ENCODE data around the gene DPPA4.
"Not testable (repeated sequence)": the region's sequence is repeated elsewhere in the genome, so short reads cannot be mapped to it uniquely, and the experiment has no call there.

The DPPA4 gene, protein sequence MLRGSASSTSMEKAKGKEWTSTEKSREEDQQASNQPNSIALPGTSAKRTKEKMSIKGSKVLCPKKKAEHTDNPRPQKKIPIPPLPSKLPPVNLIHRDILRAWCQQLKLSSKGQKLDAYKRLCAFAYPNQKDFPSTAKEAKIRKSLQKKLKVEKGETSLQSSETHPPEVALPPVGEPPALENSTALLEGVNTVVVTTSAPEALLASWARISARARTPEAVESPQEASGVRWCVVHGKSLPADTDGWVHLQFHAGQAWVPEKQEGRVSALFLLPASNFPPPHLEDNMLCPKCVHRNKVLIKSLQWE

GRCh38 chr3:109337393-109337792 is at the start of gene DPPA4:
DPPA4 (minus strand) TSS chr3:109337546; CDS start chr3:109337517, 29 bp downstream.
- no peak for DNase-seq

DNA sequence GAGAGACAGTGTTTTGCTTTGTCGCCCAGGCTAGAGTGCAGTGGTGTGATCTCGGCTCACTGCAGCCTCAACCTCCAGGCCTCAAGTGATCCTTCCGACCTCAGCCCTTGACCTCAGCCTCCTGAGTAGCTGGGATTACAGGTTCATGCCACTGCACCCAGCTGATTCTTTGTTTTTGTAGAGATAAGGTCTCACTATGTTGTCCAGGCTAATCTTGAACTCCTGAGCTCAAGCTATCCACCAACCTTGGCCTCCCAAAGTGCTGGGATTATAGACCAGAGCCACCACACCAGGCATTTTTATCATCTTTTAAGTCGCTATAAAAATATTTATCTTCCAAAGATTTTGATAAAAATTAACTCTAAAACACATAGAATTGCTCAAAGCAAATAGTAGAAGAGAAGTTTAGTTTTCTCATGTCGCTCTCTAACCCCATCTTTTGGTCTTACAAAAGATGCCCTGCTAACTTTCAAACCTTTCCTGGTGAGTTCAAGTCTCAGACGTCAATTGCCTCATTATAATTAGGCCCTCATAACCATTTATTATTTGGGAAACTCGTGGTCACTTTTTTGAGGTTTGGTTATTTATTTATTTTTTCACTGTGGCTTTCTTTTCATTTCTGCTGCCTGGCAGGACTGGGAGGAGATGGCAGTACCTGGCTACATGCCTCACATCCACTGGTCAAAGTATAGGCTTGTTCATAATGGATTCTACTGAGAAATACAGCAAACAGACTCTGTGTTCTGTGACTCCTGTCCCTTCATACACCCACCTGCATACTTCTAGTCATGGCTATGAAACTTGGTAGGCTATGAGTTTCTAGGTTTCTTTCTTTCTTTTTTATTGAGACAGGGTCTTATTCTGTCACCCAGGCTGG is 48.3 kb upstream of the DPPA4 start:
- DNase-seq, result no peak

DNA sequence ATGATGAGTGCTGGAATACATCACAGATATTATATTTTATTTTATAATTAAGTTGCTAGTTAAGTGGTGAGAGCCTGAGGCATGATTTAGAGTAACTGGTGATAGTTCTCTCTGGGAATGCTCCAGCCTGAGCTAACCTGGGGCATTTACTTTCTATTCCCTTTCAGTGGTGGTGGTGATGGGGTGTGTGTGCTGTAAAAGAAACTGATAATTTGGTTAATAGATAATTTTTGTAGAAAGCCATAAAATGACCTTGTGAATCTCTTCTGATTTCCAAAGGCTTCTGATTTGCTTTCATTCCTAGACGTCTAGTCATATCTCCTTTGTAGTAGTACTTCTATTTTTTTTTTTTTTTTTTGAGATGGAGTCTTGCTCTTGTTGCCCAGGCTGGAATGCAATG is 46.8 kb upstream of the DPPA4 start:
- DNase-seq, result no peak

DNA sequence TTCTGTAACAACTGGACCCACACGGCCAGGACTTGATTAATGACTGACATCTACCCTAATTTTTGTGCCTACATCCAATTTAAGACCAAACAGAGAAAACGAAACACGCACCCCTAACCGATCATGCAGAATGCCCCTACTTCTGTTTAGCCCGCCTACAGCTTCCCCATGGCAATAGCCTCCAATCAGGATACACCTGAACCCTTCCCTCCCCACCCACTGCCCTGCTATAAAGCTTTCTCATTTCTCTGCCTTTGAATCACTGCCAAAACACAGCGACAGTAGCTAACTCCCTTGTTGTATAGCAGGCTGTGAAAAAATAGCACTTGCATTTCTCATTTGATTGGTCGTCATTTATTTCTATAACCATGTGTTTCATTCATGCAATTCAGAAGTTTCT is 45.2 kb upstream of the DPPA4 start:
- no peak for DNase-seq

DNA sequence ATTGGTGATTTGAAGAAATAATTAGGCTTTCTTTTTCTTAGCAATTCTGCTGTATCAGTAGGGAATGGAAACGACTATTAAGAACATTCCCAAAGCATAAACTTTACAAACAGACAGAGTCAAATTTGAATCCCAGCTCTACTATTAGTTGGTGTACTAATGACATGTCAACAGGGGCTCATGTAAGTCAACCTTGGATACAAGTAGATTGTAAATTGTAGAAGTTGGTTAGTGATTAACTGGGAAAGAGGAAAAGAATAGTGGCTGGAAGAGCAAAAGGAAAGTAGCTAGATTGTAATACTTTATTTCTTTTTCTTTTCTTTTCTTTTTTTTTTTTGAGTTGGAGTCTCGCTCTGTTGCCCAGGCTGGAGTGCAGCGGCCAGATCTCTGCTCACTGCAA is 38.6 kb upstream of the DPPA4 start:
- DNase-seq, result no peak

DNA sequence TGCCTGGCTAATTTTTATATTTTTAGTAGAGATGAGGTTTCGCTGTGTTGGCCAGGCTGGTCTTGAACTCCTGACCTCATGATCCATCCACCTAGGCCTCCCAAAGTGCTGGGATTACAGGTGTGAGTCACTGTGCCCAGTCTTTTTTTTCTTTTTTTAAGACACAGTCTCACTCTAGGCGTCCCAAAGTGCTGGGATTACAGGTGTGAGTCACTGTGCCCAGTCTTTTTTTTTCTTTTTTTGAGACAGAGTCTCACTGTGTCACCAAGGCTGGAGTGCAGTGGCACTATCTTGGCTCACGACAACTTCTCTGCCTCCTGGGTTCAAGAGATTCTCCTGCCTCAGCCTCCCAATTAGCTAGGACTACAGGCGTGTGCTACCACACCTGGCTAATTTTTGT is 37.1 kb upstream of the DPPA4 start:
- DNase-seq, result not testable (repeated sequence)

DNA sequence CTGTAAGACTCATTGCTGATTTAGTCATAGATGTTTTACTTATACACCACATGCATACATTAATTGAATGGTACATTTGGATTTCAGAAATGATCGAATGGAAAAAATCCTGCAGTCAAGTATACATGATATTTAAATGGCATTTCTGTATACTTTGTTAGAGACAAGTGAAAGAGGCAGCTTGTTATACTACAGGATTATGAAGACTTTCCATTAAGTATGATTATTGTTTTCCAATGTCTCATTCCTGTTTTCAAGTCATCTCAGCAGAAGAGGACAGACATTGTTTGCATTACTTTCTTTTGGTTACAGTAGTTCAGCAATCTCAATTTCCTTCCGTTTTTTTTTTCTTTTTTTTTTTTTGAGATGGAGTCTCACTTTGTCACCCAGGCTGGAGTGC is 36.6 kb upstream of the DPPA4 start:
- no peak for DNase-seq

GRCh38 chr3:109372639-109373038 is 35.3 kb upstream of the DPPA4 start:
- DNase-seq, result no peak

GRCh38 chr3:109369510-109369909 is 32.2 kb upstream of the DPPA4 start:
- DNase-seq, result no peak

GRCh38 chr3:109364088-109364487 is 26.7 kb upstream of the DPPA4 start:
- DNase-seq, result no peak

GRCh38 chr3:109363634-109364033 is 26.3 kb upstream of the DPPA4 start:
- DNase-seq, result no peak

DNA sequence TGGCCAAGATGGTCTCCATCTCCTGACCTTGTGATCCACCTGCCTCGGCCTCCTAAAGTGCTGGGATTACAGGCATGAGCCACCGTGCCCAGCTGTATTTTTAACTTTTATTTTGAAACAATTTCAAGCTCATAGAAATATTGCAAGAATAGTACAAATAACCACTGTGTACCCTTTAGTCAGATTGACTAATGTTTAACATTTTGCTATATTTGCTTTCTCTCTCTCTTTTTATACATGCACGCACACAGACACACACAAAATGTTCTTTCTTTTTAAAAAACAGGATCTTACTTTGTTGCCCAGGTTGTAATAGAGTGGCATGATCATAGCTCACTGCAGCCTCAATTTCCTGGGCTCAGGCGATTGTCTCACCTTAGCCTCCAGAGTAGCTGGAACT is 25.5 kb upstream of the DPPA4 start:
- DNase-seq, result no peak

DNA sequence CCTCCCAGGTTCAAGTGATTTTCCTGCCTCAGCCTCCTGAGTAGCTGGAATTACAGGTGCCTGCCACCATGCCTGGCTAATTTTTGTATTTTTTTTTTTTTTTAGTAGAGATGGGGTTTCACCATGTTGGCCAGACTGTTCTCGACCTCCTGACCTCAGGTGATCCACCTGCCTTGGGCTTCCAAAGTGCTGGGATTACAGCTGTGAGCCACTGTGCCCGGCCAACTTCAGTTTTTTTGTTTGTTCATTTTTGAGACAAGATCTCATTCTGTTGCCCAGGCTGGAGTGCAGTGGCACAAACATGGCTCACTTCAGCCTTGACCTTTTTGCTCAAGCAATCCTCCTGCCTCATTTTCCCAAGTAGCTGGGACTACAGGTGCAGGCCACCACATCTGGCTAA is 21.5 kb upstream of the DPPA4 start:
- DNase-seq, result not testable (repeated sequence)

GRCh38 chr3:109356442-109357155 is 19.3 kb upstream of the DPPA4 start:
- no peak for DNase-seq

DNA sequence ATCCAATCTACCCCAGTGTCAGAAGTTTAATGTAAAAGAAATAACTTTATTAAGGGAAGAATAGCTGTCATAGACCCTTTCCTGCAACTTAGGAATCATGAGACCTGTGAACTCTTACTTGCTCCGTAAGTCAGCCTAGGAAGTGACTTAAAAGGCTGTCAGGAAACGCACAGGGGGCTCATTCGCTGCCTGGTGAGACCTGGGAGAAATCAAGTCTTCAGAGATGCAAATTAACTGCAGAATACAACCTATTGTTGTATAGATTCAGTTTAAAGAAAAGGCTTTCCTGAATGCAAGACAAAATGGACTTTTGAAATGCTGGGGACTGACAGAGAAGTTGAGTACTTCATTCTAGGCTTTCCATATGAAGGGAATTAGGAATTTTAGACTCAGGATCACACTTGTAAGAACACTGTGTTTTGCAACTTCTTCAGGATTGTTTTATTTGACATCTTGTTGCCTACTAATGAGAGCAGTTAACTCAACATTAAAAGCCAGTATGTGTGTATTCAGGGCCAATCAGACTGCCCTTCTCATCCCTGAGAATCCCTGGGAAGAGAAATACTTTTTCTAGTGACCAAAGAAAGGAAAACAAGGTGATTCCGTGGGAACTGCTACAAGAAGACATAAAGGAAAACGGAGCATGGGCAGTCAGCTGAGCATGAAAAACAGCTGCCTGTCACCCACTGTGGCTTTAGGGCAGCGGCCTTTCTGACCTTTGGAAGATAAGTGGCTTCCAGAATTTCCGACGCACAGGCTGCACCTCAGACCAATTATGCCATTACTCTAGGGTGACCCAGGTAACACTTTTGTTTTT is 18.5 kb upstream of the DPPA4 start:
- no peak for DNase-seq

GRCh38 chr3:109353057-109353456 is 15.7 kb upstream of the DPPA4 start:
- no peak for DNase-seq

- DNase-seq, result no peak
Observed at GRCh38 chr3:109351231-109351630, 13.9 kb upstream of the DPPA4 start.

DNA sequence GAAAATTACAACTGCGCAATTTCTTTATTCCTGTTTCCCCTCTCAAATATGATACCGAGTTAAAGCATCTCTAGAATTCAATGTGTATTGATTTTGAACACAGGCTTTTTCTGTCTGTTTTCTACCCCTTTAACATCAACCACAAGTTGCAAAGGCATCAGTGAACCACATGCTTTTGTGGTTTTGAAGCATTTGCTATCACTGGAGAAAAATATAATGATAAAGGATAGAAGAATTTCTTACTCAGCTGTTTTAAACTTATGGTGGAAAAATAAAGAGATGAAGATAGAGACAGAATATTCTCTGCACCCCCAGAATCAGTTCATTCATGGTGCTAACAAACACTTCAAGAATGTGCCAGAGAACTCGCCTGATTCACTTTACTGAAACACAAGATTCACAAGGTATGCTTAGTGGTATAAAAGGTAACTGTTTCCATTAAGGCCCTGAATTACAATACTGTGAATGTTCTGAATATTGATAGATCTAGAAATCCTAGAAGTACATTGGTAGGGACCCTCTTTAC is 9.5 kb upstream of the DPPA4 start:
- no peak for DNase-seq

GRCh38 chr3:109346099-109346498 is 8.8 kb upstream of the DPPA4 start:
- DNase-seq, result no peak

GRCh38 chr3:109339714-109340648 is 2.6 kb upstream of the DPPA4 start:
- no peak for DNase-seq

DNA sequence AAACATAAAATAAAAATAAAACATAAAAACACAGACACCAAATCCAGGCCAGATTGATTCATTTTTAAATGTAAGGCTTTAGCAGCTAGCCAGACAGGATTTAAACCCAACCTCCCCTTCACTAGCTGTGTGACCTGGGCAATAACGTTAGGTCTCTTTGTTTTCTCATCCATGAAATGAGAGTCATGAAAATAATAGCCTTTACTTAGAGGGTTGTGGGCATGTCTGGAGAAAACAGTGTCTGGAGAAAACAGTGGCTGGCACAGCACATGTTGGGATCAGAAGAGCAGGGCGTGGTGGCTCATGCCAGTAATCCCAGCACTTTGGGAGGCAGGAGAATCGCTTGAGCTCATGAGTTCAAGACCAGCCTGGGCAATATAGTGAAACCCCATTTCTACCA is 1.9 kb upstream of the DPPA4 start:
- no peak for DNase-seq
